ENCODE data around the gene SOHLH1.

DNA sequence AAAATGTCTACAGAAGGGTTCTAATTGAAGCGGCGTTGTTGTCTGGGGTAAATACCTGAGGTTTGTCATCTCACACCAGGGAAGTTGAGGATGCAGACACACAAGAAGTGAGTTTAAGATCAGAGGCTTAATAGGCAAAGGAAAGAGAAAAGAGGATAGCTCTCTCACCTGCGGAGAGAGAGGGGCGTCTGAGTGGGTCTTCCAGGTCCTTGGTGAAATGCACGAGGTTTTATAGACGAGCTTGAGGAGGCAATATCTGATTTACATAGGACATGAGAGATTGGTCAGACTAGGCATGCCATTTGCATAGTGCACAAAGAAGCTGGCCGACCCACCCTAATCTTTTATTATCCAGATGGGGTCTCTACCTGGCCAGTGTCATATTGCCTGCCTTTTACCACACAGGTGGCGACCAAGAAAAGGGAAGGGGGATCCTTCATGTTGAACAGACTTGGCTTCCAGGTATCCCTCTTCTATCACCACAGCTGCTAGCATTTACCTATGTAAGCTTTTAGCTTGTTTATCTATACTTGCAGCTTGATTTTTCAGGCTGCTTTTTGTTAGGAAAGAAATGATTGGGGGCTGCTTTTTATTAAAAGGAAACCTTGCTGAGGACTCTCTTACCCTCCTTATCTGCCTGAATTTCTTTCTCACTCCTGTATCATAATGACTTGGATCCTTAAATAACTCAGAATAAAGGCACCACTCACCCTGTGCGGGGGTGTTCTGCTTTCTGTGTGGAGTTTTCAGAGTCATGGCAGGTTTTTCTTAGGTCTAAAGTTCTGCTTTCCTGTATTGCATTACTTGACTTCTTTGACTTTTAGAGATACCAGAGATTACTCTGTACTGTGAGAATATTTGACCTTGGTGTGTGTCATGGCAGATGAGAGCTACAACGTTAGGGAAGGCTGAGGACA lies 50.5 kb downstream of the SOHLH1 start:
- TF ChIP-seq POLR2AphosphoS5 (IDR thresholded peaks at IDR 0.05) = no peak
- TF ChIP-seq, protein P1, sequence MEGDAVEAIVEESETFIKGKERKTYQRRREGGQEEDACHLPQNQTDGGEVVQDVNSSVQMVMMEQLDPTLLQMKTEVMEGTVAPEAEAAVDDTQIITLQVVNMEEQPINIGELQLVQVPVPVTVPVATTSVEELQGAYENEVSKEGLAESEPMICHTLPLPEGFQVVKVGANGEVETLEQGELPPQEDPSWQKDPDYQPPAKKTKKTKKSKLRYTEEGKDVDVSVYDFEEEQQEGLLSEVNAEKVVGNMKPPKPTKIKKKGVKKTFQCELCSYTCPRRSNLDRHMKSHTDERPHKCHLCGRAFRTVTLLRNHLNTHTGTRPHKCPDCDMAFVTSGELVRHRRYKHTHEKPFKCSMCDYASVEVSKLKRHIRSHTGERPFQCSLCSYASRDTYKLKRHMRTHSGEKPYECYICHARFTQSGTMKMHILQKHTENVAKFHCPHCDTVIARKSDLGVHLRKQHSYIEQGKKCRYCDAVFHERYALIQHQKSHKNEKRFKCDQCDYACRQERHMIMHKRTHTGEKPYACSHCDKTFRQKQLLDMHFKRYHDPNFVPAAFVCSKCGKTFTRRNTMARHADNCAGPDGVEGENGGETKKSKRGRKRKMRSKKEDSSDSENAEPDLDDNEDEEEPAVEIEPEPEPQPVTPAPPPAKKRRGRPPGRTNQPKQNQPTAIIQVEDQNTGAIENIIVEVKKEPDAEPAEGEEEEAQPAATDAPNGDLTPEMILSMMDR (IDR thresholded peaks at IDR 0.05) = no peak
- no peak for TF ChIP-seq EP300 (IDR thresholded peaks at IDR 0.05)
- TF ChIP-seq POLR2A (IDR thresholded peaks at IDR 0.05; ENCODE audit: low read depth) = no peak

Measured in esophagus muscularis mucosa (tissue), 4 donors.